GM12878 (cell line): ENCODE measurements around the gene PPP2R3A. TPM values are rescaled to one million over a fixed set of nuclear protein-coding genes. Genes with fewer than 3 reads are reported as not detected.

Source experiments
- ATAC-seq: fragments of 200-7000 bp; cut with Tn5 transposase; 3 replicates; pipeline ENCODE4 v1.9.1; 2020; ENCODE audit warnings: mild to moderate bottlenecking, moderate library complexity
- BruUV-seq: library from RNA; stranded (reverse); fragments of 400-500 nt; replicated peaks from 2 replicates; lab custom pipeline; 2021; lab: Mats Ljungman, UMichigan
- CTCF ChIA-PET: fragments of 300-600 bp; sonication (Branson Sonifier 250); formaldehyde crosslinking; extraction: SDS; loops from one replicate; lab custom pipeline; 2021; ENCODE audit warnings: inconsistent platforms; lab: Yijun Ruan, JAX
- POLR2A ChIA-PET: fragments of 350-600 bp; formaldehyde crosslinking; extraction: SDS; loops from one replicate; lab custom pipeline; 2021; ENCODE audit warnings: inconsistent platforms; lab: Charles Lee
- RAD21 ChIA-PET: fragments of 300-600 bp; sonication (Branson Sonifier 250); formaldehyde crosslinking; loops from one replicate; lab custom pipeline; 2023; ENCODE audit warnings: antibody characterized with exemption; ENCODE audit not compliant: unreplicated experiment; lab: Charles Lee
- SMC1A ChIA-PET: fragments of 300-600 bp; sonication (Branson Sonifier 250); formaldehyde crosslinking; loops from one replicate; lab custom pipeline; 2023; ENCODE audit not compliant: unreplicated experiment, uncharacterized antibody; lab: Charles Lee
- DNase-seq: peaks from one replicate; pipeline ENCODE4 v3.0.0-alpha.2; 2011; ENCODE audit warnings: low read depth, low spot score
- FAIRE-seq: peaks from 3 replicates; lab custom pipeline; 2011; peaks lifted over from hg19 to GRCh38; lab: Jason Lieb, UNC
- H2AFZ ChIP-seq: 2 replicates; pipeline ENCODE4 v1.6.0; 2011; ENCODE audit warnings: low read depth, low read length, control low read depth; ENCODE audit not compliant: control insufficient read depth
- H3K27ac ChIP-seq: 2 replicates; pipeline ENCODE4 v1.5.1; 2011; ENCODE audit warnings: control low read depth; ENCODE audit not compliant: control insufficient read depth, insufficient read depth
- H3K27me3 ChIP-seq, 2 experiments: replicated peaks in 1 of 2; 2 replicates each; pipeline versions ENCODE4 v1.6.0 to v1.6.1; 2011; ENCODE audit warnings: low read length in 1 of 2; ENCODE audit not compliant: control insufficient read depth in 2 of 2, insufficient read depth in 2 of 2
- H3K36me3 ChIP-seq, 2 experiments: 2 replicates each; pipeline ENCODE4 v1.5.1; 2011; ENCODE audit warnings: low read length in 1 of 2; ENCODE audit not compliant: control insufficient read depth in 2 of 2, insufficient read depth in 2 of 2
- H3K4me1 ChIP-seq: 2 replicates; pipeline ENCODE4 v1.6.1; 2011; ENCODE audit warnings: mild to moderate bottlenecking, low read length, moderate library complexity, mixed read lengths; ENCODE audit not compliant: control insufficient read depth, insufficient read depth
- H3K4me2 ChIP-seq: 2 replicates; pipeline ENCODE4 v1.6.0; 2011; ENCODE audit warnings: control low read depth; ENCODE audit not compliant: control insufficient read depth, insufficient read depth
- H3K4me3 ChIP-seq: fragments of 200-600 bp; sonication (generic); 2 replicates; pipeline ENCODE4 v1.5.1; 2016
- H3K79me2 ChIP-seq: 2 replicates; pipeline ENCODE4 v1.6.0; 2011; ENCODE audit warnings: low read length; ENCODE audit not compliant: control insufficient read depth, insufficient read depth
- H3K9ac ChIP-seq: 2 replicates; pipeline ENCODE4 v1.8.0; 2011; ENCODE audit warnings: low read length, control low read depth, mixed read lengths; ENCODE audit not compliant: control insufficient read depth, insufficient read depth
- H3K9me3 ChIP-seq: replicated peaks from 3 replicates; pipeline ENCODE4 v1.5.1; 2011; ENCODE audit warnings: mild to moderate bottlenecking, low read length; ENCODE audit not compliant: control insufficient read depth, insufficient read depth
- H4K20me1 ChIP-seq: 2 replicates; pipeline ENCODE4 v1.6.0; 2011; ENCODE audit not compliant: control insufficient read depth, insufficient read depth
- BCLAF1 ChIP-seq: fragments of 450-650 bp; IDR thresholded peaks from 2 replicates; pipeline ENCODE4 v1.6.1; 2017; ENCODE audit warnings: antibody characterized with exemption, mild to moderate bottlenecking, moderate library complexity
- BHLHE40 ChIP-seq, 2 experiments: fragments of 450-650 bp in 1 of 2; IDR thresholded peaks; 2 replicates each; pipeline ENCODE4 v1.6.1; 2011 to 2017; ENCODE audit warnings: low read depth in 2 of 2, borderline replicate concordance in 1 of 2, improper control_type of control experiment in 1 of 2, low read length in 1 of 2, mild to moderate bottlenecking in 1 of 2
- CREB1 ChIP-seq: IDR thresholded peaks from 2 replicates; pipeline ENCODE4 v1.6.1; 2012; ENCODE audit warnings: low read depth, mild to moderate bottlenecking, inconsistent platforms
- ETV6 ChIP-seq, 2 experiments: fragments of 450-650 bp in 1 of 2; IDR thresholded peaks in 1 of 2; conservative IDR thresholded peaks in 1 of 2; 2 replicates each; pipeline ENCODE4 v1.6.1; 2014; ENCODE audit warnings: antibody characterized with exemption in 1 of 2, borderline replicate concordance in 1 of 2, low read depth in 1 of 2, mild to moderate bottlenecking in 1 of 2, moderate library complexity in 1 of 2
- NFYB ChIP-seq: IDR thresholded peaks from 2 replicates; pipeline ENCODE4 v1.6.1; 2011; ENCODE audit warnings: low read depth, mild to moderate bottlenecking, low read length, improper control_type of control experiment, moderate library complexity; ENCODE audit not compliant: insufficient read depth
- REST ChIP-seq: IDR thresholded peaks from 2 replicates; pipeline ENCODE4 v1.6.1; 2012; ENCODE audit warnings: mild to moderate bottlenecking, low read depth, low read length
- STAT3 ChIP-seq: IDR thresholded peaks from 2 replicates; pipeline ENCODE4 v1.6.1; 2011; ENCODE audit warnings: low read depth, low read length, improper control_type of control experiment
- TAF1 ChIP-seq: IDR thresholded peaks from 2 replicates; pipeline ENCODE4 v1.6.1; 2011; ENCODE audit warnings: mild to moderate bottlenecking, low read depth, low read length, borderline replicate concordance
- WRNIP1 ChIP-seq: IDR thresholded peaks from 2 replicates; pipeline ENCODE4 v1.6.1; 2011; ENCODE audit warnings: low read depth, low read length, improper control_type of control experiment, borderline replicate concordance
- ZNF24 ChIP-seq: fragments of 450-650 bp; IDR thresholded peaks from 2 replicates; pipeline ENCODE4 v1.6.1; 2017; ENCODE audit warnings: antibody characterized with exemption, mild to moderate bottlenecking
- WGBS: methylation state at CpG from one replicate; pipeline ENCODE4 v1.1.6; 2016; ENCODE audit warnings: low lambda C conversion rate; ENCODE audit not compliant: insufficient replicate concordance, insufficient coverage; ENCODE audit errors: missing lambda C conversion rate; 5-methylcytosine and 5-hydroxymethylcytosine counted together
- in situ Hi-C: fragments of 300-500 bp; cut with MboI; formaldehyde crosslinking; loops from 9 replicates; pipeline ENCODE4 v1.14.3; 2018; ENCODE audit warnings: mixed read lengths
- intact Hi-C: fragments of 100-400 bp; cut with micrococcal nuclease; formaldehyde crosslinking; loops from one replicate; pipeline ENCODE4 v1.14.2; 2022; ENCODE audit not compliant: unreplicated experiment
- polyA plus RNA-seq, 11 experiments: library from polyadenylated mRNA; depleted of rRNA in 4 of 11; unstranded in 6 of 11; stranded (reverse) in 5 of 11; fragments of >200 nt; fragmentation: Nextera tagmentation in 4 of 11; fragmentation: Illumina TruSeq in 1 of 11; extraction: Ambion mirVana in 4 of 11; extraction: Trizol in 1 of 11; gene quantifications; 1 replicate in 1 of 11; 2 replicates in 10 of 11; pipeline versions ENCODE4 v1.2.1 to v1.2.3, GENCODE V29; 2011 to 2016; ENCODE audit warnings: inconsistent platforms in 2 of 11, missing spikeins in 2 of 11, low read depth in 1 of 11
- total RNA-seq, 4 experiments: library from RNA; depleted of rRNA in 3 of 4; stranded (reverse); fragments of >200 nt in 3 of 4; fragmentation: Illumina TruSeq in 1 of 4; extraction: Trizol in 1 of 4; gene quantifications; 2 replicates each; pipeline versions ENCODE4 v1.2.1 to v1.2.3, GENCODE V29; 2013 to 2021

Gene PPP2R3A
- total and polyA plus RNA-seq, 10 of the 15 experiments (the other 5 are each of a cell fraction or from before 2014, with no cell fraction given), result under 0.01 to 0.16 (median 0.06) TPM; not detected in 5

- no peak for TF ChIP-seq STAT3
Measured at GRCh38 chr3:136194409-136195257, 229.1 kb downstream of the PPP2R3A start (continued).

- Histone ChIP-seq H3K4me3 (peak overlapping the region; percentile 83), H3K36me3 (no peaks in the 10 kb centered on the region), H4K20me1 (peaks cover 15% of the 10 kb centered on the region; the same call in 1 of the 2 replicates), H3K9ac (peak overlapping the region; percentile 99), H3K9me3 (peaks cover 2% of the 10 kb centered on the region; the same call in 2 of the 3 replicates), H3K4me1 (peaks cover 9% of the 10 kb centered on the region), H3K27ac (peak overlapping the region; percentile 99), H3K27me3 (no peaks in the 10 kb centered on the region), H2AFZ (peak overlapping the region; percentile 85), H3K4me2 (peak overlapping the region; percentile 75), H3K79me2 (peaks cover 63% of the 10 kb centered on the region)
- RAD21 ChIA-PET, result interaction anchor here (0.6 to 5.3 kb wide), 11 partner anchors 13 to 818 kb away, joined by 3 to 53 read pairs (median 4); partner anchors contain the start of genes NCK1, PCCB and STAG1
- SMC1A ChIA-PET, result interaction anchor here (0.6 to 3.4 kb wide), 13 partner anchors 13 to 666 kb away, joined by 3 to 24 read pairs (median 3); partner anchors contain the start of genes NCK1, PCCB and STAG1
- ATAC-seq (peak; percentile 65), FAIRE-seq (no peak), DNase-seq (no peak)
- in situ Hi-C loops, result loop anchor here (5.0 kb wide), 1 partner anchor 52 kb away; no protein-coding TSS in a partner anchor
- TSS peak; percentile 75 for BruUV-seq
- intact Hi-C loops, result loop anchor here (1.0 to 10.0 kb wide), 5 partner anchors 55 to 819 kb away; partner anchors contain the start of genes PCCB and STAG1
- WGBS, result under 1% methylated on average over 62 of the region's 103 CpGs
- POLR2A ChIA-PET, result interaction anchor here (0.7 to 3.1 kb wide), 11 partner anchors 8 to 557 kb away, joined by 3 to 15 read pairs (median 5); partner anchors contain the start of genes PCCB and STAG1
- CTCF ChIA-PET, result interaction anchor here (0.9 to 2.8 kb wide), 4 partner anchors 55 to 118 kb away, joined by 3 to 11 read pairs (median 6); partner anchors contain the start of gene PCCB
- TF ChIP-seq TAF1, result peak; percentile 59
- TF ChIP-seq CREB1, result 0 out of 2 replicates have a peak, but pooled peaks have one; percentile 35
- peak; percentile 77 to 95; a peak in 3 of 4 replicates for TF ChIP-seq BHLHE40 (IDR thresholded peaks at IDR 0.05; ENCODE audit: borderline replicate concordance in 1 of 2, low read depth in 2 of 2, low read length in 1 of 2)
- TF ChIP-seq ETV6 (conservative IDR thresholded peaks at IDR 0.05 in 1 of 2, IDR thresholded peaks at IDR 0.05 in 1 of 2; ENCODE audit: borderline replicate concordance in 1 of 2, low read depth in 1 of 2), result no peak
- TF ChIP-seq NFYB, result no peak
- 0 out of 2 replicates have a peak, but pooled peaks have one; percentile 49 for TF ChIP-seq ZNF24
- TF ChIP-seq WRNIP1, result no peak
- no peak for TF ChIP-seq REST
- peak; percentile 70 for TF ChIP-seq BCLAF1
Measured at GRCh38 chr3:136195258-136196063, 229.9 kb downstream of the PPP2R3A start.
